Esophagus muscularis mucosa (tissue), 3 donors: ENCODE measurements around the gene RAB10.

Source experiments
- POLR2A ChIP-seq: fragments of 450-650 bp; IDR thresholded peaks from one replicate; pipeline ENCODE4 v1.6.1; 2017; ENCODE audit warnings: antibody characterized with exemption, moderate library complexity, mild to moderate bottlenecking, low read depth
- TF ChIP-seq, protein P1 (sequence below), 3 experiments: fragments of 200-600 bp in 2 of 3; fragments of 450-650 bp in 1 of 3; sonication (generic) in 2 of 3; IDR thresholded peaks; one replicate each; pipeline ENCODE4 v1.5.1; 2017 to 2019; ENCODE audit warnings: antibody characterized with exemption in 3 of 3, mild to moderate bottlenecking in 2 of 3, moderate library complexity in 1 of 3

- TF ChIP-seq, protein P1, sequence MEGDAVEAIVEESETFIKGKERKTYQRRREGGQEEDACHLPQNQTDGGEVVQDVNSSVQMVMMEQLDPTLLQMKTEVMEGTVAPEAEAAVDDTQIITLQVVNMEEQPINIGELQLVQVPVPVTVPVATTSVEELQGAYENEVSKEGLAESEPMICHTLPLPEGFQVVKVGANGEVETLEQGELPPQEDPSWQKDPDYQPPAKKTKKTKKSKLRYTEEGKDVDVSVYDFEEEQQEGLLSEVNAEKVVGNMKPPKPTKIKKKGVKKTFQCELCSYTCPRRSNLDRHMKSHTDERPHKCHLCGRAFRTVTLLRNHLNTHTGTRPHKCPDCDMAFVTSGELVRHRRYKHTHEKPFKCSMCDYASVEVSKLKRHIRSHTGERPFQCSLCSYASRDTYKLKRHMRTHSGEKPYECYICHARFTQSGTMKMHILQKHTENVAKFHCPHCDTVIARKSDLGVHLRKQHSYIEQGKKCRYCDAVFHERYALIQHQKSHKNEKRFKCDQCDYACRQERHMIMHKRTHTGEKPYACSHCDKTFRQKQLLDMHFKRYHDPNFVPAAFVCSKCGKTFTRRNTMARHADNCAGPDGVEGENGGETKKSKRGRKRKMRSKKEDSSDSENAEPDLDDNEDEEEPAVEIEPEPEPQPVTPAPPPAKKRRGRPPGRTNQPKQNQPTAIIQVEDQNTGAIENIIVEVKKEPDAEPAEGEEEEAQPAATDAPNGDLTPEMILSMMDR (IDR thresholded peaks at IDR 0.05), result no peak
- TF ChIP-seq POLR2A, result no peak
These were observed 8.4 kb upstream of the RAB10 start for GRCh38 chr2:26025509-26025908.
